Neural cell (in vitro differentiated cells): Measurements from ENCODE around the gene DSCAML1. TPM values are rescaled to one million over a fixed set of nuclear protein-coding genes. Genes with fewer than 3 reads are reported as not detected.

ENCODE experiments used
- H2AFZ ChIP-seq: fragments of 200-600, 300-800 bp; sonication (generic), shearing (Covaris generic); 2 replicates; pipeline ENCODE4 v1.6.0; 2014; ENCODE audit warnings: low read depth, mild to moderate bottlenecking, antibody characterized with exemption, low read length, moderate library complexity
- H3F3A ChIP-seq: fragments of 200-600 bp; shearing (Covaris generic); 2 replicates; pipeline ENCODE4 v1.6.1; 2016; ENCODE audit warnings: mild to moderate bottlenecking, moderate library complexity, mixed read lengths, antibody characterized with exemption, low read length; ENCODE audit not compliant: insufficient read depth, poor library complexity, severe bottlenecking
- H3K27ac ChIP-seq: fragments of 200-600, 300-800 bp; sonication (generic), shearing (Covaris generic); 2 replicates; pipeline ENCODE4 v1.5.1; 2014; ENCODE audit warnings: mild to moderate bottlenecking, low read length, moderate library complexity
- H3K27me3 ChIP-seq: fragments of 300-800, 200-600 bp; sonication (generic), shearing (Covaris generic); 2 replicates; pipeline ENCODE4 v1.6.0; 2014; ENCODE audit warnings: mild to moderate bottlenecking, low read depth, low read length, moderate library complexity; ENCODE audit not compliant: insufficient read depth
- H3K36me3 ChIP-seq: fragments of 300-800, 200-600 bp; sonication (generic), shearing (Covaris generic); 2 replicates; pipeline ENCODE4 v1.5.1; 2014; ENCODE audit warnings: mild to moderate bottlenecking, antibody characterized with exemption, low read length, moderate library complexity; ENCODE audit not compliant: insufficient read depth
- H3K4me2 ChIP-seq: fragments of 300-800, 200-600 bp; sonication (generic), shearing (Covaris generic); 2 replicates; pipeline ENCODE4 v1.6.0; 2014; ENCODE audit warnings: mild to moderate bottlenecking, low read length
- H3K4me3 ChIP-seq: fragments of 300-800, 200-600 bp; sonication (generic), shearing (Covaris generic); 2 replicates; pipeline ENCODE4 v1.5.1; 2014; ENCODE audit warnings: mild to moderate bottlenecking, low read length, moderate library complexity
- H3K79me2 ChIP-seq: fragments of 200-600 bp; shearing (Covaris generic); replicated peaks from 2 replicates; pipeline ENCODE4 v1.6.0; 2014; ENCODE audit warnings: mild to moderate bottlenecking, low read length, moderate library complexity; ENCODE audit not compliant: insufficient read depth
- H3K9ac ChIP-seq: fragments of 300-800, 200-600 bp; sonication (generic), shearing (Covaris generic); 2 replicates; pipeline ENCODE4 v1.6.1; 2016; ENCODE audit warnings: mild to moderate bottlenecking, low read length, mixed read lengths
- H3K9me2 ChIP-seq: fragments of 200-600 bp; shearing (Covaris generic); 2 replicates; pipeline ENCODE4 v1.6.1; 2016; ENCODE audit warnings: mild to moderate bottlenecking, low read length, mixed read lengths; ENCODE audit not compliant: insufficient read depth
- H3K9me3 ChIP-seq: fragments of 200-600, 300-800 bp; sonication (generic), shearing (Covaris generic); 2 replicates; pipeline ENCODE4 v1.6.1; 2016; ENCODE audit warnings: mild to moderate bottlenecking, mixed run types, low read length, moderate library complexity, mixed read lengths
- H4K20me1 ChIP-seq: fragments of 200-600 bp; shearing (Covaris generic); 2 replicates; pipeline ENCODE4 v1.6.1; 2016; ENCODE audit warnings: mild to moderate bottlenecking, mixed run types; ENCODE audit not compliant: insufficient read depth
- EP300 ChIP-seq: fragments of 450-650 bp; conservative IDR thresholded peaks from 2 replicates; pipeline ENCODE4 v1.6.1; 2014; ENCODE audit warnings: antibody characterized with exemption, mild to moderate bottlenecking, moderate library complexity; ENCODE audit not compliant: poor library complexity, severe bottlenecking
- EZH2 ChIP-seq: fragments of 200-600, 300-800 bp; shearing (Covaris generic), sonication (generic); IDR thresholded peaks from 2 replicates; pipeline ENCODE4 v1.6.1; 2014; ENCODE audit warnings: antibody characterized with exemption, low read length, borderline replicate concordance, mild to moderate bottlenecking; ENCODE audit not compliant: insufficient read depth, poor library complexity, severe bottlenecking
- MXI1 ChIP-seq: fragments of 450-650 bp; conservative IDR thresholded peaks from 2 replicates; pipeline ENCODE4 v1.6.1; 2014; ENCODE audit warnings: antibody characterized with exemption, mild to moderate bottlenecking; ENCODE audit not compliant: poor library complexity, severe bottlenecking
- POLR2AphosphoS5 ChIP-seq: IDR thresholded peaks from 2 replicates; pipeline ENCODE4 v1.6.1; 2012
- RAD21 ChIP-seq: fragments of 450-650 bp; conservative IDR thresholded peaks from 2 replicates; pipeline ENCODE4 v1.6.1; 2014; ENCODE audit warnings: antibody characterized with exemption, mild to moderate bottlenecking, moderate library complexity
- SMC3 ChIP-seq: fragments of 450-650 bp; conservative IDR thresholded peaks from 2 replicates; pipeline ENCODE4 v1.6.1; 2014; ENCODE audit warnings: antibody characterized with exemption, mild to moderate bottlenecking, moderate library complexity; ENCODE audit not compliant: poor library complexity
- TAF1 ChIP-seq: IDR thresholded peaks from 2 replicates; pipeline ENCODE4 v1.6.1; 2012; ENCODE audit warnings: low read depth
- polyA plus RNA-seq: library from polyadenylated mRNA; depleted of rRNA; stranded (reverse); fragments of >200 nt; gene quantifications from 2 replicates; pipeline ENCODE4 v1.2.3, GENCODE V29; 2014
- TF ChIP-seq, protein P1 (sequence below): IDR thresholded peaks from 2 replicates; pipeline ENCODE4 v1.6.1; 2012; ENCODE audit warnings: borderline replicate concordance
- TF ChIP-seq, protein P2 (sequence below): fragments of 450-650 bp; IDR thresholded peaks from 2 replicates; pipeline ENCODE4 v1.5.1; 2014; ENCODE audit warnings: antibody characterized with exemption, mild to moderate bottlenecking, moderate library complexity; ENCODE audit not compliant: poor library complexity, severe bottlenecking

DSCAML1 gene
- polyA plus RNA-seq, 1 donor from 2014 or later: 1.3 TPM

DNA sequence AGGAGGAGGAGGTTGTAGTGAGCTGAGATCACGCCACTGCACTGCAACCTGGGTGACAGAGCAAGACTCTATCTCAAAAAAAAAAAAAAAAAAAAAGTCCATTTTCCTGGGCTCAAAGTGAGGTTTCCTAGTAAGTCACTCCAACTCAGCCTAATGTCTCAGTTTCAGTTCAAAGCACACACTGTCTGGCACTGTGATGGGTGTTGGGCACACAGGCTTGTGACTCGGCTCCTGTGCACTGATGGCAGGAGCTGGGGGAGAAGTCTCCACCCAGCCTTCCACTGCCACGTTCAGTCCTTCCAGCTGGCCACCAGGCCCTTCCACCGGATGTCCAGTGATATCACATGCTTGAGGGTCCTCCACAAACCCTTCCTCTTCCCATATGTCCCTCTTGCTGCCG lies 283.4 kb downstream of the DSCAML1 start:
- Histone ChIP-seq H3F3A (no peaks in the 10 kb centered on the region), H3K4me3 (no peak overlapping the region), H3K79me2 (no peaks in the 10 kb centered on the region), H3K27ac (no peak overlapping the region), H3K9me3 (no peaks in the 10 kb centered on the region), H3K9ac (no peak overlapping the region), H3K9me2 (no peaks in the 10 kb centered on the region), H2AFZ (no peak overlapping the region), H3K36me3 (no peaks in the 10 kb centered on the region), H3K4me2 (no peak overlapping the region), H4K20me1 (no peaks in the 10 kb centered on the region), H3K27me3 (no peaks in the 10 kb centered on the region)
- no peak for TF ChIP-seq SMC3
- no peak for TF ChIP-seq RAD21

DNA sequence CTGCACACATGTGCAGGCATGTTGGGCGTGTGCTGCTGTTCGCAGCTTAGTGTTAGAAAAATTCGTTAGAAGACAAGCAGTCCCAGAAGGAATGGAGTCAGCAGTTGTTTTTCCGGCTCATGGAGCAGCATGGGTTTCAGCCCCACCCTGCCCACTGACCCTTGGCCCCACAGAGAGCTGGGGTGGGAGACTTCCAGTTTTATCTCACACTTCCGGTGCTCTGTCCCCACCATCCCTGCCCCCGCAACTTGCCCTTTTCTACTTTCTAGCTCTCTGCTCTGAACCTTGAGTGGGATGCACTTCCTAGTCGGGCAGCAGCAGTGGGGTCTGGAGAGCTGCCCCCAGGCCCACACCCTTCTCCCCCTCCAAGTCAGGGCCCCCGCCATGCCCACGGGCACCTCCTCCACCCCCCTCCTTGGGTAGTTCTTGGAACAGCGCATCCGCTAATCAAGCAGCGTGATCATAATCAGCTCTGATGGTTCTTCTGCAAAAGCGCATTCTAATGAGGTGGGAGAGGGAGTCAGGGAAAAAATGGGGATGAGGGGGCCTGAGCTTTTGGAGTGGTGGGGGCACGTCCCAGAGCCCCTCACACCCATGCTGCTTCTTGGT lies 285.0 kb downstream of the DSCAML1 start:
- no peak for TF ChIP-seq POLR2AphosphoS5
- TF ChIP-seq, protein P1, sequence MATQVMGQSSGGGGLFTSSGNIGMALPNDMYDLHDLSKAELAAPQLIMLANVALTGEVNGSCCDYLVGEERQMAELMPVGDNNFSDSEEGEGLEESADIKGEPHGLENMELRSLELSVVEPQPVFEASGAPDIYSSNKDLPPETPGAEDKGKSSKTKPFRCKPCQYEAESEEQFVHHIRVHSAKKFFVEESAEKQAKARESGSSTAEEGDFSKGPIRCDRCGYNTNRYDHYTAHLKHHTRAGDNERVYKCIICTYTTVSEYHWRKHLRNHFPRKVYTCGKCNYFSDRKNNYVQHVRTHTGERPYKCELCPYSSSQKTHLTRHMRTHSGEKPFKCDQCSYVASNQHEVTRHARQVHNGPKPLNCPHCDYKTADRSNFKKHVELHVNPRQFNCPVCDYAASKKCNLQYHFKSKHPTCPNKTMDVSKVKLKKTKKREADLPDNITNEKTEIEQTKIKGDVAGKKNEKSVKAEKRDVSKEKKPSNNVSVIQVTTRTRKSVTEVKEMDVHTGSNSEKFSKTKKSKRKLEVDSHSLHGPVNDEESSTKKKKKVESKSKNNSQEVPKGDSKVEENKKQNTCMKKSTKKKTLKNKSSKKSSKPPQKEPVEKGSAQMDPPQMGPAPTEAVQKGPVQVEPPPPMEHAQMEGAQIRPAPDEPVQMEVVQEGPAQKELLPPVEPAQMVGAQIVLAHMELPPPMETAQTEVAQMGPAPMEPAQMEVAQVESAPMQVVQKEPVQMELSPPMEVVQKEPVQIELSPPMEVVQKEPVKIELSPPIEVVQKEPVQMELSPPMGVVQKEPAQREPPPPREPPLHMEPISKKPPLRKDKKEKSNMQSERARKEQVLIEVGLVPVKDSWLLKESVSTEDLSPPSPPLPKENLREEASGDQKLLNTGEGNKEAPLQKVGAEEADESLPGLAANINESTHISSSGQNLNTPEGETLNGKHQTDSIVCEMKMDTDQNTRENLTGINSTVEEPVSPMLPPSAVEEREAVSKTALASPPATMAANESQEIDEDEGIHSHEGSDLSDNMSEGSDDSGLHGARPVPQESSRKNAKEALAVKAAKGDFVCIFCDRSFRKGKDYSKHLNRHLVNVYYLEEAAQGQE: no peak
- TF ChIP-seq MXI1: no peak
- TF ChIP-seq EZH2: no peak
- no peak for TF ChIP-seq RAD21
- TF ChIP-seq, protein P2, sequence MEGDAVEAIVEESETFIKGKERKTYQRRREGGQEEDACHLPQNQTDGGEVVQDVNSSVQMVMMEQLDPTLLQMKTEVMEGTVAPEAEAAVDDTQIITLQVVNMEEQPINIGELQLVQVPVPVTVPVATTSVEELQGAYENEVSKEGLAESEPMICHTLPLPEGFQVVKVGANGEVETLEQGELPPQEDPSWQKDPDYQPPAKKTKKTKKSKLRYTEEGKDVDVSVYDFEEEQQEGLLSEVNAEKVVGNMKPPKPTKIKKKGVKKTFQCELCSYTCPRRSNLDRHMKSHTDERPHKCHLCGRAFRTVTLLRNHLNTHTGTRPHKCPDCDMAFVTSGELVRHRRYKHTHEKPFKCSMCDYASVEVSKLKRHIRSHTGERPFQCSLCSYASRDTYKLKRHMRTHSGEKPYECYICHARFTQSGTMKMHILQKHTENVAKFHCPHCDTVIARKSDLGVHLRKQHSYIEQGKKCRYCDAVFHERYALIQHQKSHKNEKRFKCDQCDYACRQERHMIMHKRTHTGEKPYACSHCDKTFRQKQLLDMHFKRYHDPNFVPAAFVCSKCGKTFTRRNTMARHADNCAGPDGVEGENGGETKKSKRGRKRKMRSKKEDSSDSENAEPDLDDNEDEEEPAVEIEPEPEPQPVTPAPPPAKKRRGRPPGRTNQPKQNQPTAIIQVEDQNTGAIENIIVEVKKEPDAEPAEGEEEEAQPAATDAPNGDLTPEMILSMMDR: no peak
- TF ChIP-seq EP300: no peak
- TF ChIP-seq SMC3: no peak
- no peak for TF ChIP-seq TAF1
- H3K27ac ChIP-seq: peak overlapping the region; percentile 65

DNA sequence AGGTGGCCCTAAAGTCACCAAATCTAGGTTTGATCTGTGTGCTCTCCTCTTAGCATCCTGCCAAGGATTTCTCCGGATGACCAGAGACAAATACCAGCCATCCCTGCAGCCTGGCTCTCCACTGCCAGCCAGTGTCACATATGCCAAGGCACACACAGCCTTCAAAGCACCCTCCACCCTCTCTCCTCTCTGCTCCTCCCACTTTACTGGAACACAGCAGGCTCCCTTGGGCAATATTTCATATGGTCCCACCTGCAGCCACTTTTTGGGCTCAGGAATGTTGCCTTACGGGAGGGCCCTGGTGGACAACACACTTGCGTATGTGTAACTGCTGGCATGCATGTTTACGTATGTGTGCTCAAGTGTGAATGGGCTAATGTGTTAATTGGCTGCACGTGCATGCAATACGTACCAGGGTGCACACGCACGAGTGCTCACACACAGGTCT lies 285.5 kb downstream of the DSCAML1 start:
- no peaks in the 10 kb centered on the region for H4K20me1 ChIP-seq
- TF ChIP-seq EP300 (no peak), MXI1 (no peak), EZH2 (no peak), SMC3 (no peak), RAD21 (no peak), TAF1 (no peak), POLR2AphosphoS5 (no peak)
- TF ChIP-seq, protein P2: no peak
- TF ChIP-seq, protein P1: no peak
- no peaks in the 10 kb centered on the region for H3F3A ChIP-seq
- peak overlapping the region; percentile 33 for H3K4me3 ChIP-seq
- H3K79me2 ChIP-seq: no peaks in the 10 kb centered on the region
- H3K27me3 ChIP-seq: no peaks in the 10 kb centered on the region
- no peak overlapping the region for H2AFZ ChIP-seq
- peak overlapping the region; percentile 65 for H3K27ac ChIP-seq
- H3K9me2 ChIP-seq: no peaks in the 10 kb centered on the region
- no peaks in the 10 kb centered on the region for H3K9me3 ChIP-seq
- H3K9ac ChIP-seq: no peak overlapping the region
- no peaks in the 10 kb centered on the region for H3K36me3 ChIP-seq
- no peak overlapping the region for H3K4me2 ChIP-seq

More for the DNA sequence above, 285.0 kb downstream of the DSCAML1 start:
- H4K20me1 ChIP-seq: no peaks in the 10 kb centered on the region
- peak overlapping the region; percentile 4 for H3K4me2 ChIP-seq
- H3K9ac ChIP-seq: peak overlapping the region; percentile 51
- peak overlapping the region; percentile 33 for H3K4me3 ChIP-seq
- H3K9me2 ChIP-seq: no peaks in the 10 kb centered on the region
- H2AFZ ChIP-seq: no peak overlapping the region
- no peaks in the 10 kb centered on the region for H3K36me3 ChIP-seq
- H3F3A ChIP-seq: no peaks in the 10 kb centered on the region
- H3K27me3 ChIP-seq: no peaks in the 10 kb centered on the region
- H3K79me2 ChIP-seq: no peaks in the 10 kb centered on the region
- no peaks in the 10 kb centered on the region for H3K9me3 ChIP-seq
